Measurements from ENCODE around the gene SH3RF3.

The SH3RF3 gene

GRCh38 chr2:109353806-109354745, 225.1 kb downstream of the SH3RF3 start:
- no peak for DNase-seq (ENCODE audit: low read depth)

GRCh38 chr2:109355192-109355843, 226.3 kb downstream of the SH3RF3 start:
- DNase-seq (ENCODE audit: low read depth), result no peak

- no peak for DNase-seq (ENCODE audit: low read depth)
Measured at GRCh38 chr2:109356324-109357035, 227.5 kb downstream of the SH3RF3 start.

GRCh38 chr2:109364217-109364616, 235.2 kb downstream of the SH3RF3 start:
- no peak for DNase-seq (ENCODE audit: low read depth)

- no peak for DNase-seq (ENCODE audit: low read depth)
Measured at GRCh38 chr2:109365131-109365530, 236.1 kb downstream of the SH3RF3 start.

GRCh38 chr2:109367683-109368082, 238.7 kb downstream of the SH3RF3 start:
- no peak for DNase-seq (ENCODE audit: low read depth)

GRCh38 chr2:109368798-109369197, 239.8 kb downstream of the SH3RF3 start:
- DNase-seq (ENCODE audit: low read depth), result no peak

GRCh38 chr2:109369671-109370191, 240.7 kb downstream of the SH3RF3 start:
- DNase-seq (ENCODE audit: low read depth), result no peak

GRCh38 chr2:109370399-109371035, 241.5 kb downstream of the SH3RF3 start:
- DNase-seq (ENCODE audit: low read depth), result no peak

GRCh38 chr2:109371481-109372170, 242.6 kb downstream of the SH3RF3 start:
- no peak for DNase-seq (ENCODE audit: low read depth)

- DNase-seq (ENCODE audit: low read depth), result no peak
Measured at GRCh38 chr2:109372171-109372568, 243.2 kb downstream of the SH3RF3 start.

- no peak for DNase-seq (ENCODE audit: low read depth)
Measured at GRCh38 chr2:109372614-109373013, 243.6 kb downstream of the SH3RF3 start.

GRCh38 chr2:109373791-109374547, 245.0 kb downstream of the SH3RF3 start:
- DNase-seq (ENCODE audit: low read depth), result no peak

- no peak for DNase-seq (ENCODE audit: low read depth)
Measured at GRCh38 chr2:109374548-109375130, 245.6 kb downstream of the SH3RF3 start.

GRCh38 chr2:109375131-109375561, 246.1 kb downstream of the SH3RF3 start:
- DNase-seq (ENCODE audit: low read depth), result no peak

- no peak for DNase-seq (ENCODE audit: low read depth)
Measured at GRCh38 chr2:109375656-109376055, 246.7 kb downstream of the SH3RF3 start.

- DNase-seq (ENCODE audit: low read depth), result no peak
Measured at GRCh38 chr2:109376115-109376514, 247.1 kb downstream of the SH3RF3 start.

- no peak for DNase-seq (ENCODE audit: low read depth)
Measured at GRCh38 chr2:109376796-109377495, 247.9 kb downstream of the SH3RF3 start.

GRCh38 chr2:109377976-109378375, 249.0 kb downstream of the SH3RF3 start:
- DNase-seq (ENCODE audit: low read depth), result no peak

Measured in T-helper 22 cell (primary cell).